HepG2 (cell line): ENCODE results near the gene HMGCS2. TPM values are rescaled to one million over a fixed set of nuclear protein-coding genes. Genes with fewer than 3 reads are reported as not detected.

ENCODE experiments used
- GLI4 ChIP-seq: sonication (generic); formaldehyde crosslinking; IDR thresholded peaks from 2 replicates; pipeline ENCODE4 v1.5.1; 2020; ENCODE audit warnings: missing genetic modification reagents, mild to moderate bottlenecking, moderate library complexity, borderline replicate concordance
- SOX5 ChIP-seq: IDR thresholded peaks from 2 replicates; pipeline ENCODE4 v1.6.1; 2016; ENCODE audit warnings: borderline replicate concordance
- SOX6 ChIP-seq, 2 experiments: fragments of 450-650 bp in 1 of 2; sonication (generic) in 1 of 2; formaldehyde crosslinking in 1 of 2; IDR thresholded peaks; 2 replicates each; pipeline versions ENCODE4 v1.4.0 to v1.6.1; 2017 to 2020; ENCODE audit warnings: antibody characterized with exemption in 1 of 2, mild to moderate bottlenecking in 1 of 2, missing genetic modification reagents in 1 of 2
- SSRP1 ChIP-seq: IDR thresholded peaks from 2 replicates; pipeline ENCODE4 v1.6.1; 2016; ENCODE audit warnings: control low read depth
- TOE1 ChIP-seq: sonication (generic); formaldehyde crosslinking; IDR thresholded peaks from 2 replicates; pipeline ENCODE4 v1.4.0; 2020; ENCODE audit warnings: mild to moderate bottlenecking, missing genetic modification reagents
- ZFP82 ChIP-seq: sonication (generic); formaldehyde crosslinking; IDR thresholded peaks from 2 replicates; pipeline ENCODE4 v1.5.1; 2020; ENCODE audit warnings: mild to moderate bottlenecking, missing genetic modification reagents, borderline replicate concordance
- ZNF230 ChIP-seq: sonication (generic); formaldehyde crosslinking; IDR thresholded peaks from 2 replicates; pipeline ENCODE4 v1.4.0; 2020; ENCODE audit warnings: mild to moderate bottlenecking, missing genetic modification reagents
- ZNF326 ChIP-seq: sonication (generic); formaldehyde crosslinking; IDR thresholded peaks from 2 replicates; pipeline ENCODE4 v1.4.0; 2020; ENCODE audit warnings: missing genetic modification reagents, borderline replicate concordance
- ZNF350 ChIP-seq: sonication (generic); formaldehyde crosslinking; IDR thresholded peaks from 2 replicates; pipeline ENCODE4 v1.4.0; 2020; ENCODE audit warnings: mild to moderate bottlenecking, low read depth, missing genetic modification reagents, borderline replicate concordance
- polyA plus RNA-seq, 8 experiments: library from polyadenylated mRNA; depleted of rRNA in 3 of 8; stranded (reverse) in 7 of 8; unstranded in 1 of 8; fragments of >200 nt; fragmentation: Illumina TruSeq in 4 of 8; extraction: Trizol in 4 of 8; gene quantifications; 2 replicates each; pipeline versions ENCODE4 v1.2.1 to v1.2.3, GENCODE V29; 2011 to 2016; ENCODE audit warnings: low read depth in 4 of 8, missing spikeins in 1 of 8, mixed read lengths in 1 of 8; ENCODE audit not compliant: insufficient read depth in 1 of 8
- total RNA-seq, 5 experiments: library from RNA; depleted of rRNA; stranded (reverse); fragments of >200 nt; fragmentation: Illumina TruSeq; extraction: Trizol; gene quantifications; 2 replicates each; pipeline ENCODE4 v1.2.3, GENCODE V29; 2016; ENCODE audit warnings: low read depth in 1 of 5
- TF ChIP-seq, protein P1 (sequence below): IDR thresholded peaks from 2 replicates; pipeline ENCODE4 v1.4.0; 2020; ENCODE audit warnings: mild to moderate bottlenecking, missing genetic modification reagents
- TF ChIP-seq, protein P2 (sequence below): sonication (generic); IDR thresholded peaks from 2 replicates; pipeline ENCODE4 v1.6.1; 2016; ENCODE audit warnings: low read depth, borderline replicate concordance
- TF ChIP-seq, protein P3 (sequence below), 2 experiments: sonication (generic) in 1 of 2; formaldehyde crosslinking in 1 of 2; IDR thresholded peaks; 2 replicates each; pipeline versions ENCODE4 v1.4.0 to v1.6.1; 2016 to 2020; ENCODE audit warnings: borderline replicate concordance in 1 of 2, low read depth in 1 of 2, mild to moderate bottlenecking in 1 of 2, missing genetic modification reagents in 1 of 2

HMGCS2 gene
- total and polyA plus RNA-seq, 2 of the 13 experiments (the other 11 are each of a cell fraction or from before 2014, with no cell fraction given) = 0.44 to 1.5 TPM

DNA sequence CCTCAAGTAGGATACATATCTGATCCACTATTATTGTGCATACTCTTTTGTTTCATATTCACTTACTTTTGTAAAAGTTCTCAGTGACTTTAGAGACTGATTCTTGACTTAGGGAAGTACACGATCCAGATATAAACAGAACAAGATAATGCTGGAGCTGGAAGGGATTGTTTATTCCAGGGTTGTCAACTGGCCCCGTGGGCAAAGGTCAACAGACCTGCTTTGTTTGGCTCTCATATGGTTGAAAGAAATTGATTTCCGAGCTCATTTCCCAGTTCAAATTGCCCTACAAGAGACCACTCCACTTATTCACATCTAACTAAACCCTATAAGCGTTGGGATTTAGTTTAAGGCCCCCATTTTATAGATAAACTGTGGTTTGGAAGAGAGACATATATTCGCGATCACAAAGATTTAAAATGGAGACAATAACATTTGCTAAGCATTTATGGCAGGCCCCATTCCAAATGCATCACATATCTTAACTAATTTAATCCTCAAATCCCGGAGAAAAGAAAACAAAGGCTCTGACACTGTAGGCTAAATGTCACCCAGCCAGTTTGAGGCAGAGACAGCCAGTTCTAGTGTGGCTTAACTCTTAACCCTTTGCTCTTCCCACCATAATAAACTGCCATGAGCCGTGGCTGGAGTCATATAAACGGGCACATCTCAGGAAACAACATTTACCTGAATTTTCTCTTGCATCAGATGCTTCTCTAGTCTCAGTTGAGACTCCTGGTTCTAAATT is 21.9 kb upstream of the HMGCS2 start (continued):
- TF ChIP-seq, protein P1, sequence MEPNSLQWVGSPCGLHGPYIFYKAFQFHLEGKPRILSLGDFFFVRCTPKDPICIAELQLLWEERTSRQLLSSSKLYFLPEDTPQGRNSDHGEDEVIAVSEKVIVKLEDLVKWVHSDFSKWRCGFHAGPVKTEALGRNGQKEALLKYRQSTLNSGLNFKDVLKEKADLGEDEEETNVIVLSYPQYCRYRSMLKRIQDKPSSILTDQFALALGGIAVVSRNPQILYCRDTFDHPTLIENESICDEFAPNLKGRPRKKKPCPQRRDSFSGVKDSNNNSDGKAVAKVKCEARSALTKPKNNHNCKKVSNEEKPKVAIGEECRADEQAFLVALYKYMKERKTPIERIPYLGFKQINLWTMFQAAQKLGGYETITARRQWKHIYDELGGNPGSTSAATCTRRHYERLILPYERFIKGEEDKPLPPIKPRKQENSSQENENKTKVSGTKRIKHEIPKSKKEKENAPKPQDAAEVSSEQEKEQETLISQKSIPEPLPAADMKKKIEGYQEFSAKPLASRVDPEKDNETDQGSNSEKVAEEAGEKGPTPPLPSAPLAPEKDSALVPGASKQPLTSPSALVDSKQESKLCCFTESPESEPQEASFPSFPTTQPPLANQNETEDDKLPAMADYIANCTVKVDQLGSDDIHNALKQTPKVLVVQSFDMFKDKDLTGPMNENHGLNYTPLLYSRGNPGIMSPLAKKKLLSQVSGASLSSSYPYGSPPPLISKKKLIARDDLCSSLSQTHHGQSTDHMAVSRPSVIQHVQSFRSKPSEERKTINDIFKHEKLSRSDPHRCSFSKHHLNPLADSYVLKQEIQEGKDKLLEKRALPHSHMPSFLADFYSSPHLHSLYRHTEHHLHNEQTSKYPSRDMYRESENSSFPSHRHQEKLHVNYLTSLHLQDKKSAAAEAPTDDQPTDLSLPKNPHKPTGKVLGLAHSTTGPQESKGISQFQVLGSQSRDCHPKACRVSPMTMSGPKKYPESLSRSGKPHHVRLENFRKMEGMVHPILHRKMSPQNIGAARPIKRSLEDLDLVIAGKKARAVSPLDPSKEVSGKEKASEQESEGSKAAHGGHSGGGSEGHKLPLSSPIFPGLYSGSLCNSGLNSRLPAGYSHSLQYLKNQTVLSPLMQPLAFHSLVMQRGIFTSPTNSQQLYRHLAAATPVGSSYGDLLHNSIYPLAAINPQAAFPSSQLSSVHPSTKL (CRISPR knock-in tag) = peak; percentile 37; the same call in 1 of the 2 replicates
- no peak for TF ChIP-seq ZNF350 (CRISPR knock-in tag)
- TF ChIP-seq, protein P2, sequence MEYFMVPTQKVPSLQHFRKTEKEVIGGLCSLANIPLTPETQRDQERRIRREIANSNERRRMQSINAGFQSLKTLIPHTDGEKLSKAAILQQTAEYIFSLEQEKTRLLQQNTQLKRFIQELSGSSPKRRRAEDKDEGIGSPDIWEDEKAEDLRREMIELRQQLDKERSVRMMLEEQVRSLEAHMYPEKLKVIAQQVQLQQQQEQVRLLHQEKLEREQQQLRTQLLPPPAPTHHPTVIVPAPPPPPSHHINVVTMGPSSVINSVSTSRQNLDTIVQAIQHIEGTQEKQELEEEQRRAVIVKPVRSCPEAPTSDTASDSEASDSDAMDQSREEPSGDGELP = peak; percentile 64; the same call in 1 of the 2 replicates
- TF ChIP-seq, protein P3, sequence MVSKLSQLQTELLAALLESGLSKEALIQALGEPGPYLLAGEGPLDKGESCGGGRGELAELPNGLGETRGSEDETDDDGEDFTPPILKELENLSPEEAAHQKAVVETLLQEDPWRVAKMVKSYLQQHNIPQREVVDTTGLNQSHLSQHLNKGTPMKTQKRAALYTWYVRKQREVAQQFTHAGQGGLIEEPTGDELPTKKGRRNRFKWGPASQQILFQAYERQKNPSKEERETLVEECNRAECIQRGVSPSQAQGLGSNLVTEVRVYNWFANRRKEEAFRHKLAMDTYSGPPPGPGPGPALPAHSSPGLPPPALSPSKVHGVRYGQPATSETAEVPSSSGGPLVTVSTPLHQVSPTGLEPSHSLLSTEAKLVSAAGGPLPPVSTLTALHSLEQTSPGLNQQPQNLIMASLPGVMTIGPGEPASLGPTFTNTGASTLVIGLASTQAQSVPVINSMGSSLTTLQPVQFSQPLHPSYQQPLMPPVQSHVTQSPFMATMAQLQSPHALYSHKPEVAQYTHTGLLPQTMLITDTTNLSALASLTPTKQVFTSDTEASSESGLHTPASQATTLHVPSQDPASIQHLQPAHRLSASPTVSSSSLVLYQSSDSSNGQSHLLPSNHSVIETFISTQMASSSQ (IDR thresholded peaks at IDR 0.05; ENCODE audit: low read depth) = no peak
- TF ChIP-seq, protein P3 (CRISPR knock-in tag; IDR thresholded peaks at IDR 0.05; ENCODE audit: borderline replicate concordance) = no peak
- no peak for TF ChIP-seq SOX6 (IDR thresholded peaks at IDR 0.05)
- TF ChIP-seq SOX6 (CRISPR knock-in tag; IDR thresholded peaks at IDR 0.05) = peak; percentile 80
- peak; percentile 65; the same call in 1 of the 2 replicates for TF ChIP-seq SOX5 (CRISPR knock-in tag)
- no peak for TF ChIP-seq TOE1 (CRISPR knock-in tag)
- no peak for TF ChIP-seq ZNF326 (CRISPR knock-in tag)
- TF ChIP-seq ZNF230 (CRISPR knock-in tag) = no peak
- TF ChIP-seq SSRP1 (CRISPR knock-in tag) = no peak
- TF ChIP-seq GLI4 (CRISPR knock-in tag) = no peak
- TF ChIP-seq ZFP82 = 0 out of 2 replicates have a peak, but pooled peaks have one; percentile 42
